Activated CD4-positive, alpha-beta T cell treated with anti-CD3 and anti-CD28 coated beads, Interleukin-2, amount 50 U/mL, for 24 hours (primary cell): ENCODE measurements around the gene ALOX12B.
"Not testable (repeated sequence)": the region's sequence is repeated elsewhere in the genome, so short reads cannot be mapped to it uniquely, and the experiment has no call there.

Experiments
- DNase-seq, 2 donors: peaks; one replicate each; pipeline ENCODE4 v3.0.0-alpha.2; 2020; ENCODE audit warnings: low read depth in 1 of 2, low spot score in 1 of 2

ALOX12B gene

DNA sequence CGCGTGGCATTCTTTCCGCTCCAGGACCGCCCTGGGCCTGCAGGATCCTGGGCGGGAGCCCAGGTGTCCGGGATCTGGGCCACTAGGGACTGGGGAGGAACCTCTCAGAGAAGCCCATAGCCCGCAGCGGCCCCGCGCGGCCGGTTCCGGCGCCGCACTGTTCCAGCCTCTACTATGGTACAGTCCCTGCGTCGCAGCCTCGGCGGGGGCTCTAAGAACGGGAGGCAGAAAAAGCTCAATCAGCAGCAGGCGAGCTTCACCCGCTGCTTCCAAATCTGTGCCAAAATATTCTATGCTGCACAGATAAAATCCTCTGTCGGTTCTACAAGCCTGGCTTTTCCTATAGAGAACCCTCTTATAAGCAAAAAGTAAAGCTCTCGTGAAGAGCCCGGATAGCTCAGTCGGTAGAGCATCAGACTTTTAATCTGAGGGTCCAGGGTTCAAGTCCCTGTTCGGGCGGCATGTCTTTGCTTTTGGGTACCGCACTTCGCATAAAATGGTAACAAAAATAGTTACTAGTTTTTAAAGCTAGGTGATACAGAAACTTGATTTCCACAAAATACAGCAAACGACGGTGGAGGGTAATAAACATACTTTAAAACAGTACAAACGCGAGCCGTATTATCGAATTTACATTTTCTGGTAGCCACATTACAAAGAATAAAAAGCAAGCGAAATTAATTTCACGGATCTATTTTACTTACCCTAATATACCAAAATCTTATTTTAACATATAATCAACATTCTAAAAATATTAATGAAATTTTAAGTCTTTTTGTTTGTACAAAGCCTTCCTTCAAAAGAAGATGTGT lies 31.5 kb upstream of the ALOX12B start:
- peak; percentile 78 to 81 for DNase-seq

DNA sequence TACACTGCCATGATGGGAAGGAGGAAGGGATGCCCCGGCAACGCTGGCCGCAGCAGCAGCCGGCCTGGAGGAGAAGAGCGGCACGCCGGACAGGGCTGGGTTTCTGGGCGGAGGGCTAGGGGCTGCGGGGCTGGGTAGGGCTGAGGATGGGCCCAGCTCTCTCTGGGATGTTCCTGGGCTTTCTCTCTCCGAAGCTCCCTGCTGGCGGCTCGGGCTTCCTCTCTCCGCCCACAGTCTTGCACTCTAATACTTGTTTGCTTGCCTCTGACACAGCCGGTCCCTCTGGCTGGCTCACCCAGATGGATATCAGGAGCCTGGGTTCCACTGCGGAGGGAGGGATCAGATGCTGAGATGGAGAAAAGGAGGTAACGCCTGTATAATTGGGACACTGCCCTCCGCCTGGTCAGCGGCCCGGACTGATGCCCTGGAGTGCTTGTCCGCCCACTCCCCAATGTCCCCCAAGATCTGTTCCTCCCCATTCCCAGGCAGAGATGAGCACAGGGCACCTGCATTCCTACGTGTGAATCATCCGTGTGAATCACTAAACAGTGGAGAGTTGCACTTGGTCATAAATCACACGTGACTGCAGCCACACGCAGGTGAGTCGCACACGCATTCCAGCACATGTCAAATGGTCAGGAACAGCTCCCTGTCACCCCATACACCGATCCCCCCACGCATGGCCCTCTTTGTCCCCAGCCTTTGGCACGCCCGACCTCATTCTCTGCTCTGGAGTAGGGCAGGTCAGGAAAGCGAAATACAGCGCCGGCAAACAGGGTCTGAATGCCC lies 30.7 kb upstream of the ALOX12B start, which contains the start of gene ALOXE3:
ALOXE3 (minus strand) TSS at position 535 of the 789 bp plus-strand sequence; CDS start at position 11, 524 bp downstream.
- no peak for DNase-seq

GRCh38 chr17:8117367-8117979 lies 30.0 kb upstream of the ALOX12B start:
- no peak for DNase-seq

- no peak for DNase-seq
These were observed 29.3 kb upstream of the ALOX12B start for GRCh38 chr17:8116776-8117175.

DNA sequence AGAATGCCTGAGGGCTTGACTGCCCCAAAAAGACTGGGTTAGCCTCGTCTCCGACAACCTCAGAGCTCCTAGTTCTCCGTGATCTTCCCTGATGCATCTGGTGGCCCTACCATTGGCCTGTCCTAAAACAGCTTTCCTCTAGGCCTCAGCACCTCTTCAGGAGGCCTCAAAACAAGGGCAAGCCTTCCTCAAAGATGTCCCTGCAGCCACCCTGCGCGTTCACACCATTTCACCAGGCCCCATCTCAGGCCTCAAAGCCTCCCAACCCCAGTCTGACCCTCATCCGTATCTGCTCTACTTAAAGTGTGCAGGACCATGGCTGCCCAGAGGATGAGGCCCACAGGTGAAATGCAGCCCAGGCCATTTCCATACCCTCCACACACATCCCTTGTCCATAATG lies 23.4 kb upstream of the ALOX12B start:
- DNase-seq: no peak

GRCh38 chr17:8110456-8110804 lies 22.9 kb upstream of the ALOX12B start:
- no peak for DNase-seq

GRCh38 chr17:8109661-8110455 lies 22.3 kb upstream of the ALOX12B start:
- peak; percentile 60 to 68 for DNase-seq

DNA sequence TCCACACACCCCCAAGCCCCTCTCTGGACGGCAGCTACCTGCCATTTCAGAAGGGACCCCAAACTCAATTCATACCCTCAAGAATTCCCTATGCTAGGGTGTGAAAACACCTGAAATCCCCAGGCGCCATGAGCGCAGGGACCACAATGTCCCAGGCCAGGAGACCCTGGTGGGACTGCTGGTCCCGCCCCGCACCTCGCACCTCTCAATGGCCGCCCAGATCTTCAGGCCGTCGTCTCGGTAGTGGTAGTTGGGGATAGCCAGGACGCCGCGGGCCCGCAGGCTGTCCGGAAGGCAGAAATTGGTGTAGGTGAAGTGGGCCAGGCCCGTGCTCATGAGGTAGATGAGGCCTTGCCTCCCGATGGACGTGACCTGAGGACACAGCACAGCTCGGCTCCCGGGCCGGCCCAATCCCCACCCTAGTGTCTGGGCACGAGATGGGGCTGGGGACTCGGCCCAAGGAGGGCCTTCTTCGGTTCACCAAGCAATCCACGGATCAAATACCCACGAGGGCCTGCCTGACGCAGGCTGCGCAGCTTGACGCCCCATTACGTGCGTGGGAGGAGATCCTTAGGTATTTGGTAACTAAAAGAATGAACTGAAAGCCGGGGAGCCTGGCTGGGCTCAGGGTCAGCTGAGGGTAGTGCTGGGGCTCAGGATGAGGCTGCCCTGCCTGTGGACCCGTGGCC lies 21.6 kb upstream of the ALOX12B start:
- no peak for DNase-seq

GRCh38 chr17:8106980-8107379 lies 19.5 kb upstream of the ALOX12B start:
- not testable (repeated sequence) for DNase-seq

- DNase-seq: no peak
These were observed 18.5 kb upstream of the ALOX12B start for GRCh38 chr17:8105957-8106398.

- no peak for DNase-seq
These were observed 17.4 kb upstream of the ALOX12B start for GRCh38 chr17:8104911-8105310.

- DNase-seq: no peak
These were observed 16.0 kb upstream of the ALOX12B start for GRCh38 chr17:8103549-8103948.

DNA sequence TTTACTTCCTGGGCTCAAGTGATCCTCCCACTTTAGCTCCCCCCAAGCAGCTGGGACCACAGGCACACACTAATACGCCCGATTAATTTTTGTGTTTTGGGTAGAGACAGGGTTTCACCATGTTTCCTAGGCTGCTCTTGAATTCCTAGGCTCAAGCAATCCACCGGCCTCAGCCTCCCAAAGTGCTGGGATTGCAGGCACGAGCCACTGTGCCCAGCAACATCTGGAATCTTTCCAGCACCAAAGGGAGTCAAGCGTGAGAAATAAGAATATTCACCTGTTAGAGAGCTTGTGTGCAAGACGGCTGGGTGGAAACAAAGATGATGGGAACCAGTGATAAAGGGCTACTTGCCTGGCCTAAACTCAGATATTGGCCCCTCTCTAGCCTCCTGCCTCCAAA lies 14.2 kb upstream of the ALOX12B start:
- no peak for DNase-seq

GRCh38 chr17:8100763-8101162 lies 13.2 kb upstream of the ALOX12B start:
- DNase-seq: no peak

GRCh38 chr17:8100111-8100510 lies 12.6 kb upstream of the ALOX12B start:
- DNase-seq: no peak

DNA sequence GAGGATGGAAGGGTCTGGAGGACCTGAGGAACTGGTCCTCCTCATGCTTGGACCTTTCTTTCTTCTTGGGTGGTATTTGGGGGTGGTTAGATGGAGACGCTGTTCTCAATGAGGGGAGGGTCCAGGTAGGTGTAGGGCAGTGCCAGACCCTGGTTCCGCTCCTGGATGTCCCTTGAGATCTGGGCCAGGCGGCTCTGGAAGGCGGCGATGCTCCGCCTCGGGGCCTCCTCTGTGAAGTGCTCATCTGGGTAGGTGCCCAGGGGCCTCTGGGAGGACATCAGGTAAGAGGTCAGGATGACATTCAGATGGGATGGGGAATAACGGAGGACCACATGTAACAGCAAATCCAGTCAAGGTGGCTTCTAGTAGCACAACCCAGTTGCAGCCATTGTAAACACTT lies 9.0 kb upstream of the ALOX12B start:
- DNase-seq: no peak

GRCh38 chr17:8095361-8095760 lies 7.8 kb upstream of the ALOX12B start:
- no peak for DNase-seq

DNA sequence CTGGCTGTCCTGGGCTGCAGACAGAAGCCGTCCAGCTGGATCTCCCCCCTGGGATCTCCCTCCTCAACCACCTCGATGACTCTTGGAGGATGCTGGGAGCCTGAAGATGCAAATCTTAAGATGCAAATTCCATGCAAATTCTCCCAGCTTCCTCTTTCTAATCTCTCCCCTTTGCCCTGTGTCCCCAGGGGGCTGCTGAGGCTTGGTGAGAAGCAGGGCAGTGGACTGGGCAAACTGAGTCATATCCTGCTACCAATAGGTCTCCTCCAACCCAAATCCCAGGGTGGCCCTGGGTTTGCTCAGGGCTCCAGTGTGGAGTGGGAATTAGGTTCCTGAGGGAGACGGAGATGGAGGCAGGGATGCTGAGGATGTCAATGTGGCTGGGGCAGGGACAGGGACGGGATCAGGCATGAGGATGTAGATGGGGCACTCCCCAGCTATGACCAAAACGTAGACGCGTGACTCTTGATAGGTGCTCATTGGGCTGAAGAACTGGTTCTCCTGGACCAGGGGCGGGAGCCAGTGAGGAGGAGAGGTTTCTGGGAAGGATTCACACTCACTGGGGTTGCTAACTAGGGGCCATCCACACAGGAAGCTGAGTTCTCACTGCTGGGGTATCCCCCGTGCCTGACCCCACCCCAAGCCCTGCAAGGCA lies 3.6 kb upstream of the ALOX12B start:
- no peak for DNase-seq

DNA sequence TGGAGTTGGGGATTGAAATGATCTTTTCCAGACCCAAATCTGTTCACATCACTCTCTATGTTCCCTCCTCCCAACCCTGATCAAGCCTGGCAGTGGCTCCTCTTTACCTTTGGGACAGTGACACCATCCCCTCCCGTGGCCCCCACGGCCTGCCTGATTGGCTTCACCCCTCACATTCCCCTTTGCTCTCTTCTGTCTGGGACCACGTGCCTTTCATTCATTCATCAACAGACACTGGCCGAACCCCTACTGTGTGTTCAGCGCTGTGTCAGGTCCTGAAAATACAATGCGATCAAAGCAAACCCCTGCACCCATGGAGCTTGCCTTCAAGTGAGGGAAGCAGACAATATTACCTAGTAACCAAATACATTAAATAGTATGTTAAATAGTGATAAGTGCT lies 2.2 kb upstream of the ALOX12B start:
- DNase-seq: no peak

DNA sequence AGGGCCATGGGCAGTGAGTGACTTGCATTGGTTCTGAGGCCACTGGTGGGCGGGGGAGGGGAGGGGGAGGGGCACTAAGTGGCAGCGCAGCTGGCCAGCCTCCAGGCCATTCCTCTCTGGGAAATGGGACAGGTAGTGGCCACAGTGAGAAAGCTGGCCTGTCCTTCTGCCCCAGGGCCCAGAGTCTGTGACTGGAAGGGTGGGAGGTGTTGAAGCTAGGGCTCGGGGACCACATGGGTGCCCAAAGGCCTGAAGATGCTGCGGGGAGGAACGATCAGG lies 375 bp upstream of the ALOX12B start:
- DNase-seq: no peak
